Heart right ventricle (tissue), 16 donors: Measurements from ENCODE around the gene CST6. TPM values are rescaled to one million over a fixed set of nuclear protein-coding genes. Genes with fewer than 3 reads are reported as not detected.
A peak's percentile ranks its signal among the peaks of the same experiment; 100 is the strongest.

ENCODE experiments used
- ATAC-seq, 8 donors: fragments of 200-7000 bp; cut with Tn5 transposase; one replicate each; pipeline ENCODE4 v1.9.1; 2020; ENCODE audit warnings: mild to moderate bottlenecking in 8 of 8, moderate library complexity in 8 of 8, moderate number of reproducible peaks in 1 of 8
- DNase-seq, 2 donors: peaks; one replicate each; pipeline ENCODE4 v3.0.0-alpha.2; 2020
- H3K27ac ChIP-seq, 10 donors: fragments of 200-600 bp; sonication (generic) in 2 of 10; one replicate each; pipeline versions ENCODE4 v1.5.0 to v1.8.0; 2020 to 2022; ENCODE audit warnings: mild to moderate bottlenecking in 3 of 10
- H3K27me3 ChIP-seq, 7 donors: fragments of 200-600 bp; one replicate each; pipeline ENCODE4 v1.8.0; 2021 to 2022; ENCODE audit warnings: mild to moderate bottlenecking in 2 of 7
- H3K36me3 ChIP-seq, 9 donors: fragments of 200-600 bp; sonication (generic) in 1 of 9; one replicate each; pipeline versions ENCODE4 v1.5.0 to v1.8.0; 2020 to 2022; ENCODE audit warnings: mild to moderate bottlenecking in 2 of 9
- H3K4me1 ChIP-seq, 9 donors: fragments of 200-600 bp; sonication (generic) in 1 of 9; one replicate each; pipeline versions ENCODE4 v1.5.0 to v1.8.0; 2020 to 2022; ENCODE audit warnings: mild to moderate bottlenecking in 4 of 9
- H3K4me3 ChIP-seq, 10 donors: fragments of 200-600 bp; sonication (generic) in 2 of 10; one replicate each; pipeline versions ENCODE4 v1.5.0 to v1.8.0; 2020 to 2022; ENCODE audit warnings: mild to moderate bottlenecking in 7 of 10, moderate library complexity in 2 of 10
- H3K9me3 ChIP-seq, 11 donors: fragments of 200-600 bp in 10 of 11; sonication (generic) in 2 of 11; one replicate each; pipeline versions ENCODE4 v1.5.0 to v1.8.0; 2013 to 2022; ENCODE audit warnings: mild to moderate bottlenecking in 2 of 11, control low read depth in 1 of 11, moderate library complexity in 1 of 11
- CTCF ChIP-seq, 9 donors: fragments of 200-600 bp; sonication (generic) in 2 of 9; IDR thresholded peaks; one replicate each; pipeline versions ENCODE4 v1.5.0 to v1.8.0; 2021 to 2022; ENCODE audit warnings: antibody characterized with exemption in 9 of 9, mild to moderate bottlenecking in 5 of 9, moderate library complexity in 1 of 9
- WGBS, 2 donors: extraction: QIAGEN DNeasy Blood & Tissue Kit; methylation state at CpG; one replicate each; pipeline ENCODE4 v1.1.7; 2013; ENCODE audit warnings: inconsistent platforms in 1 of 2; 5-methylcytosine and 5-hydroxymethylcytosine counted together
- intact Hi-C, 10 donors: fragments of 100-400 bp; cut with DNase I; formaldehyde crosslinking; loops; one replicate each; pipeline versions ENCODE4 v1.11.1 to v1.14.2; 2022
- polyA plus RNA-seq, 2 donors: library from polyadenylated mRNA; stranded (reverse); fragments of 200-250 nt; gene quantifications; one replicate each; pipeline ENCODE4 v1.2.3, GENCODE V29; 2013
- total RNA-seq, 10 donors: library from RNA; stranded (reverse); fragmentation: NEBNext Ultra II Directional in 3 of 10; extraction: Animal tissue kit (Norgen Biotek cat#: 25700) in 3 of 10; gene quantifications; one replicate each; pipeline versions ENCODE4 v1.2.1 to v1.2.4, GENCODE V29; 2021 to 2023
- donor health status: Arrhythmogenic right ventricular cardiomyopathy.
- donor health status: ischemic (EF 13 %, LVEDD 7.1; RV severe dilation, severe dysfunction).
- donor health status: healthy with polysubstance abuse.
- donor health status: DM: no; HTN: yes; CAD: no.
- donor health status: DM: no; HTN: no; CAD: no.
- donor health status: ischemic (EF 25% LVEDD 6.9; RV normal size, moderate dysfunction).
- donor health status: ischemic (EF 25% LVEDD 5.7; RV mildly dilated, moderate dysfunction).
- donor health status: healthy.
- donor health status: DM: yes; HTN: yes; CAD: no.
- donor health status: Ischemic cardiomyopathy.
- donor health status: ischemic (EF 35%, LVEDD 5.7; RV mildly dilated, moderate dysfunction).
- donor health status: nonischemic (EF 11% LVEDD 7.7; RV severe dilation, severe dysfunction).
- donor health status: DM: yes; HTN: yes; CAD: no.
- donor health status: PGD.
- donor health status: ischemic (EF 29% LVEDD 5.4; RV normal size, mild dysfunction).
- donor health status: nonischemic (EF 23%, LVEDD 6.1; RV moderate dilation, normal function).

CST6 gene
- total and polyA plus RNA-seq, 12 donors: 0.35 to 2.6 (median 0.44) TPM; not detected in 7

GRCh38 chr11:66014804-66015453 lies 3.1 kb downstream of the CST6 start:
- 81 to 90% methylated on average over 6 of the region's 6 CpGs for WGBS, 2 donors

DNA sequence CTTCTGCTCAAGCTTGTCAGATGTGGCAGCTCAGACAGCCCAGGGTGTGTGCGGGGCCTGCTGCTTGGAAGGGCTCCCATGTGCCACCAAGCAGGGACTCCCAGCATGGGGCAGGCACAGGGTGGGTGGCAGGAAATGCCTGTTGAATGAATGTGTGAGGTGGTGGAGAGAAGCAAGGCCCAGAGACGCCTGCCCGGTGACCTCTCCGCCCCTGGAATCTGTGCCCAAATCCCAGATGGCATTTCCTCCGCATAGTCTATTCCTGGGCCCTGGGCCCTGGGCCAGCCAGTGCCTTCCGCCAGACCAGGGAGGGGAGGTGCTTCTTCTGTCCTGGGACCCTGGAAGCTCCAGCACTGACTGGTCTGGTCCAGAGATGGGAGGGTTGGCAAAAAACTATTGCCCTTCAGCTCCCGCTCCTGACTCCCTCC lies 3.7 kb downstream of the CST6 start:
- peak overlapping the region in 9 of 10 donors; percentile 30 to 65 (median 51) for H3K27ac ChIP-seq
- DNase-seq (peak; percentile 32 to 50), ATAC-seq (peak; percentile 39 to 90 (median 68))
- no peak for TF ChIP-seq CTCF (IDR thresholded peaks at IDR 0.05)
- no peaks in the 10 kb centered on the region for H3K9me3 ChIP-seq
- 47 to 50% methylated on average over 7 of the region's 7 CpGs for WGBS, 2 donors
- no peaks in the 10 kb centered on the region for H3K36me3 ChIP-seq
- peaks cover 8 to 35% (median 23%) of the 10 kb centered on the region in 7 donors for H3K27me3 ChIP-seq
- peaks cover 0 to 27% (median 18%) of the 10 kb centered on the region in 9 donors for H3K4me1 ChIP-seq
- no peak overlapping the region for H3K4me3 ChIP-seq
- intact Hi-C loops: no loop called here

More at GRCh38 chr11:66014804-66015453, 3.1 kb downstream of the CST6 start:
- ATAC-seq (peak in 2 of 8 donors; percentile 6), DNase-seq (no peak)
- intact Hi-C loops: no loop called here
- no peaks in the 10 kb centered on the region for H3K9me3 ChIP-seq
- no peaks in the 10 kb centered on the region for H3K36me3 ChIP-seq
- H3K4me3 ChIP-seq: no peak overlapping the region
- no peak for TF ChIP-seq CTCF (IDR thresholded peaks at IDR 0.05)
- peaks cover 8 to 39% (median 23%) of the 10 kb centered on the region in 7 donors for H3K27me3 ChIP-seq
- H3K27ac ChIP-seq: peak overlapping the region in 9 of 10 donors; percentile 30 to 65 (median 51)
- H3K4me1 ChIP-seq: peaks cover 0 to 27% (median 18%) of the 10 kb centered on the region in 9 donors

DNA sequence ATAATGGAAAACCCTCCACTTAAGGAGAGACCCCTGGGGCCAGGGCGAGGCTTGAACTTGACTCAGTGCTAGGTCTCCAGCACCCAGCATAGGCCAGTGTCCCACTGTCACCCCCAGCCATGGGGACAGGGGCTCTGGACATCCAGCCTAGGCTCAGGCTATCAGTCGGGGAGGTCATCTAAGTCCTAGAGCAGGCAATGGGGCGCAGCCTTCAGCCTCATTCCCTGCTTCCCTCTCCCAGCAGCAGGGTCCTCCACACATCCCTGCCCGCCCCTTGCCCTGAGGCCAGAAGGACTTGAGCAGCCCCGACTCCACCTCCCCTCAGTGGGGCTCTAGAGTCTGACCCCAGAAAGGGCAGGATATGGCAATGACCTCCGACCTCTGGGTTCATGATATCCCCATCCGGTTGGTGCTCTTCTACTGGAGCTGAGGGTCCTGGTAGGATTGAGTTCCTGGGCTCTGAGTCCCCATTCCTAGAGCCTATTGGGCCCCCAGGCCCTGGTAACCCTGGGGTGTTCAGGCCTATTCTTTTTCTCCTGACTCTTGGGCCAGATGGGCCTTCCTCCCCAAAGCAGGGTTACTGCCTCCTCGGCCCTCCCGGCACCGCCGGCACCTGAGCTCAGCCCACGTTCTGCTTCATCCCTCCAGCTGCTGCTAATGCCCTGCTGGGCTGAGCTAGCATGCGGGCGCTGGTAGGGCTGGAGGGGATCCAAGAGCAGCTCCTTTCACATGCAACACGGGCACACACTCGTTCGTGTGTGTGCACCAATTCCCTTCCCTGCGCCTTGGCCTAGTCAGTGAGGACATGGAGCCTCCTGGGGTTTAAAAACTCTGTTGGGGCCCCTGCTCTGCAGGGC lies 4.4 kb downstream of the CST6 start:
- intact Hi-C loops: no loop called here
- H3K36me3 ChIP-seq: no peaks in the 10 kb centered on the region
- no peak overlapping the region for H3K4me3 ChIP-seq
- H3K27ac ChIP-seq: peak overlapping the region in 7 of 10 donors; percentile 26 to 65 (median 51)
- no peak for TF ChIP-seq CTCF (IDR thresholded peaks at IDR 0.05)
- DNase-seq (no peak), ATAC-seq (peak in 6 of 8 donors; percentile 7 to 36 (median 22))
- WGBS, 2 donors: 75 to 79% methylated on average over 18 of the region's 18 CpGs
- peaks cover 0 to 32% (median 18%) of the 10 kb centered on the region in 9 donors for H3K4me1 ChIP-seq
- H3K9me3 ChIP-seq: no peaks in the 10 kb centered on the region
- peaks cover 8 to 28% (median 23%) of the 10 kb centered on the region in 7 donors for H3K27me3 ChIP-seq

- H3K27me3 ChIP-seq: peaks cover 6 to 22% (median 18%) of the 10 kb centered on the region in 7 donors
- TF ChIP-seq CTCF (IDR thresholded peaks at IDR 0.05): no peak
- WGBS, 2 donors: 85 to 87% methylated on average over 10 of the region's 10 CpGs
These were observed 5.0 kb downstream of the CST6 start for GRCh38 chr11:66016793-66017177.

More at GRCh38 chr11:66016793-66017177, 5.0 kb downstream of the CST6 start:
- DNase-seq (no peak), ATAC-seq (no peak)
- no peaks in the 10 kb centered on the region for H3K9me3 ChIP-seq
- H3K4me3 ChIP-seq: no peak overlapping the region
- intact Hi-C loops: no loop called here
- peaks cover 0 to 34% (median 15%) of the 10 kb centered on the region in 9 donors for H3K4me1 ChIP-seq
- no peaks in the 10 kb centered on the region for H3K36me3 ChIP-seq
- no peak overlapping the region for H3K27ac ChIP-seq
